IPS DF 6.9 (cell line): ENCODE data around the gene UBB.

Experiments
- DNase-seq: peaks from one replicate; pipeline ENCODE4 v3.0.0-alpha.2; 2013; ENCODE audit warnings: low read depth, low spot score
- H3K27ac ChIP-seq: one replicate; pipeline ENCODE4 v1.5.1; 2013; ENCODE audit warnings: low read length, control low read depth
- H3K27me3 ChIP-seq: 2 replicates; pipeline ENCODE4 v1.6.1; 2013; ENCODE audit warnings: mild to moderate bottlenecking, low read length; ENCODE audit not compliant: control insufficient read depth, insufficient read depth
- H3K36me3 ChIP-seq: 2 replicates; pipeline ENCODE4 v1.6.1; 2013; ENCODE audit warnings: low read length; ENCODE audit not compliant: control insufficient read depth, insufficient read depth
- H3K4me1 ChIP-seq: 2 replicates; pipeline ENCODE4 v1.6.1; 2013; ENCODE audit warnings: low read length; ENCODE audit not compliant: control insufficient read depth, insufficient read depth
- H3K4me3 ChIP-seq: 2 replicates; pipeline ENCODE4 v1.5.1; 2013; ENCODE audit warnings: mild to moderate bottlenecking, low read length
- H3K9me3 ChIP-seq: 2 replicates; pipeline ENCODE4 v1.6.1; 2013; ENCODE audit warnings: low read length, inconsistent platforms; ENCODE audit not compliant: control insufficient read depth, insufficient read depth
- WGBS: extraction: QIAGEN DNeasy Blood & Tissue Kit; methylation state at CpG from one replicate; pipeline ENCODE4 v1.1.7; 2013; ENCODE audit warnings: mixed read lengths, missing lambda C conversion rate; ENCODE audit not compliant: insufficient read length, insufficient coverage; 5-methylcytosine and 5-hydroxymethylcytosine counted together

Gene UBB

GRCh38 chr17:16417896-16418684 is 37.2 kb downstream of the UBB start:
- H3K36me3 ChIP-seq: no peaks in the 10 kb centered on the region
- no CpG with 5 or more reads among the region's 7 CpGs for WGBS
- H3K4me1 ChIP-seq: peaks cover 2% of the 10 kb centered on the region; the same call in 1 of the 2 replicates
- no peaks in the 10 kb centered on the region for H3K9me3 ChIP-seq
- H3K4me3 ChIP-seq: no peak overlapping the region
- no peaks in the 10 kb centered on the region for H3K27me3 ChIP-seq
- no peak for DNase-seq
- H3K27ac ChIP-seq: no peak overlapping the region

DNA sequence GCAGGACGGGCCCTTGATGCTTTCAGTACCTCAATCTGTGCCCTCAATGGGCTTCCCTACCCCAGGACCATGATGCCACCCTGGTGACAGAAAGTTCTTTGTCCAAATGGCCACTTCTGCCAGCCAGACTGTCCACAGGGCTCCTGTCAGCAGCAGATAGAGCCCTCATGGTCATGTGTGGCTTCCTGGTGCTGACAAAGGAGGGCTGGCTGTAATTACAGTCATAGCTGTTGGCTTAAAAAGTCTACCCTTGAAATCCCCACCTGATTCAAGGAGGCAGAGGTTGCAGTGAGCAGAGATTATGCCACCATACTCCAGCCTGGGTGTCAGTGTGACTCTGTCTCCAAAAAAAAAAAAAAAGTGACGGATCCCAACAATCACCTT is 37.8 kb downstream of the UBB start:
- H3K27me3 ChIP-seq: no peaks in the 10 kb centered on the region
- WGBS: no CpG with 5 or more reads among the region's 2 CpGs
- H3K4me3 ChIP-seq: no peak overlapping the region
- peaks cover 2% of the 10 kb centered on the region; the same call in 1 of the 2 replicates for H3K4me1 ChIP-seq
- no peaks in the 10 kb centered on the region for H3K9me3 ChIP-seq
- no peak overlapping the region for H3K27ac ChIP-seq
- H3K36me3 ChIP-seq: no peaks in the 10 kb centered on the region
- DNase-seq: no peak

- Histone ChIP-seq H3K4me1 (peaks cover 2% of the 10 kb centered on the region; the same call in 1 of the 2 replicates), H3K27me3 (no peaks in the 10 kb centered on the region), H3K4me3 (no peak overlapping the region), H3K9me3 (no peaks in the 10 kb centered on the region), H3K27ac (no peak overlapping the region), H3K36me3 (no peaks in the 10 kb centered on the region)
- DNase-seq: no peak
- no CpG with 5 or more reads among the region's 8 CpGs for WGBS
These were observed 38.4 kb downstream of the UBB start for GRCh38 chr17:16419074-16419928.

DNA sequence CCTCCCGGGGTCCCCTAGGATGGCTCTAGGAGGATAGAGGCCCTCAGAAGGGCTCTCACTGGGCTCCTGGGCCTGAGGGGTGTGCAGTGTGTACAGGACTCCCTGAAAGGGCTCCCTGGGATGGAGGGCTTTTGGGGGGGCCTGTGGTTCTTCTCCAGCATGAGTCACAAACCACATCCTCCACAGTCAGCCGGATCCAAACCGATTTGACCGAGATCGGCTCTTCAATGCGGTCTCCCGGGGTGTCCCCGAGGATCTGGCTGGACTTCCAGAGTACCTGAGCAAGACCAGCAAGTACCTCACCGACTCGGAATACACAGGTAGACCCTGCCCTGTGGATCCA is 39.0 kb downstream of the UBB start:
- DNase-seq: no peak
- Histone ChIP-seq H3K27me3 (no peaks in the 10 kb centered on the region), H3K9me3 (no peaks in the 10 kb centered on the region), H3K4me3 (no peak overlapping the region), H3K27ac (no peak overlapping the region), H3K36me3 (no peaks in the 10 kb centered on the region), H3K4me1 (peaks cover 2% of the 10 kb centered on the region; the same call in 1 of the 2 replicates)
- no CpG with 5 or more reads among the region's 10 CpGs for WGBS

DNA sequence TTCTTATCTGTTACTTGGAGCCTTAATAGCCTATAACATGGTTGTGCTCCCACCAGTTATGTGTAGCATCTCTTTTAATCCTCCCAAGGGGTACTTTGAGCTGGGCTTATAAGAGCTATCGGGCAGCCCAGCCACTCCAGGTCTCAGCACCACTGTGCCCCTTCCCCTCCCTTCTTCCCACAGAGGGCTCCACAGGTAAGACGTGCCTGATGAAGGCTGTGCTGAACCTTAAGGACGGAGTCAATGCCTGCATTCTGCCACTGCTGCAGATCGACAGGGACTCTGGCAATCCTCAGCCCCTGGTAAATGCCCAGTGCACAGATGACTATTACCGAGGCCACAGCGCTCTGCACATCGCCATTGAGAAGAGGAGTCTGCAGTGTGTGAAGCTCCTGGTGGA is 41.5 kb downstream of the UBB start:
- H3K27ac ChIP-seq: no peak overlapping the region
- no peaks in the 10 kb centered on the region for H3K9me3 ChIP-seq
- no peaks in the 10 kb centered on the region for H3K27me3 ChIP-seq
- no peaks in the 10 kb centered on the region for H3K4me1 ChIP-seq
- no peaks in the 10 kb centered on the region for H3K36me3 ChIP-seq
- no CpG with 5 or more reads among the region's 7 CpGs for WGBS
- DNase-seq: no peak
- H3K4me3 ChIP-seq: no peak overlapping the region

DNA sequence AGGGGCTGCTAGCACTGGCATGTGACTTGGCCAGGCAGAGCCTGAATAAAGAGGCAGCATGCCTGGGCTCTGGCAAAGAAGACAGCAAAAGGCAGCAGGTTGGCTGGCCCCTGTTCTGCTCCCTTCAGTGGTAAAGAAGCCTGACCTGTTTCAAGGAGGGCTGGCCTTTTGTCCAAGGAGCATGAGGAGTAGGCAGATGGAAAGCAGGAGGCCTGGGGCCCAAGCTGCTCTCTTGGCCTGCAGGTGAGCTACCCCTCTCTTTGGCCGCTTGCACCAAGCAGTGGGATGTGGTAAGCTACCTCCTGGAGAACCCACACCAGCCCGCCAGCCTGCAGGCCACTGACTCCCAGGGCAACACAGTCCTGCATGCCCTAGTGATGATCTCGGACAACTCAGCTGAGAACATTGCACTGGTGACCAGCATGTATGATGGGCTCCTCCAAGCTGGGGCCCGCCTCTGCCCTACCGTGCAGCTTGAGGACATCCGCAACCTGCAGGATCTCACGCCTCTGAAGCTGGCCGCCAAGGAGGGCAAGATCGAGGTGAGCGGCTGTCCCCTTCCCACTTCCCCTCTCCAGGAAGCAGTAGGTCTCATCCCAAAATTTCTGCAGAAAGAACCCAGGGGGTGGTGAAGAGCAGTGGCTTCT is 42.5 kb downstream of the UBB start:
- Histone ChIP-seq H3K9me3 (no peaks in the 10 kb centered on the region), H3K4me3 (no peak overlapping the region), H3K27me3 (no peaks in the 10 kb centered on the region), H3K27ac (no peak overlapping the region), H3K4me1 (no peaks in the 10 kb centered on the region), H3K36me3 (no peaks in the 10 kb centered on the region)
- no peak for DNase-seq
- WGBS: no CpG with 5 or more reads among the region's 10 CpGs

DNA sequence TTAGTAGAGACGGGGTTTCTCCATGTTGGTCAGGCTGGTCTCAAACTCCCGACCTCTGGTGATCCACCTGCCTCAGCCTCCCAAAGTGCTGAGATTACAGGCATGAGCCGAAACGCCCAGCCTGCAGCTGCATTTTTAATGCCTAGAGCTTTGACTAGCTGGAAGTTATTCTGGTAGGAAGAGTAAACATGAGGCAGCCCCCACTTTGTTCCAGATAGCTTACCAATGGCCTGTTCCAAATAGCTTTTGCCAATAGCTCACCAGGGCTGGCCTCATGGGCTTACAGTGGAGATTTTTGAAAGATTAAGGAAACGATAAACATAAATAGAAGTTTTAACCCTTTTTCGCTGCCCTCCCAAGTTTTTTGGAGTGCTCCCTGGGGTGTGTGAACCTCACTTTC is 44.3 kb downstream of the UBB start:
- Histone ChIP-seq H3K36me3 (no peaks in the 10 kb centered on the region), H3K9me3 (no peaks in the 10 kb centered on the region), H3K4me3 (no peak overlapping the region), H3K27ac (no peak overlapping the region), H3K27me3 (no peaks in the 10 kb centered on the region), H3K4me1 (no peaks in the 10 kb centered on the region)
- DNase-seq: no peak
- no CpG with 5 or more reads among the region's 6 CpGs for WGBS

DNA sequence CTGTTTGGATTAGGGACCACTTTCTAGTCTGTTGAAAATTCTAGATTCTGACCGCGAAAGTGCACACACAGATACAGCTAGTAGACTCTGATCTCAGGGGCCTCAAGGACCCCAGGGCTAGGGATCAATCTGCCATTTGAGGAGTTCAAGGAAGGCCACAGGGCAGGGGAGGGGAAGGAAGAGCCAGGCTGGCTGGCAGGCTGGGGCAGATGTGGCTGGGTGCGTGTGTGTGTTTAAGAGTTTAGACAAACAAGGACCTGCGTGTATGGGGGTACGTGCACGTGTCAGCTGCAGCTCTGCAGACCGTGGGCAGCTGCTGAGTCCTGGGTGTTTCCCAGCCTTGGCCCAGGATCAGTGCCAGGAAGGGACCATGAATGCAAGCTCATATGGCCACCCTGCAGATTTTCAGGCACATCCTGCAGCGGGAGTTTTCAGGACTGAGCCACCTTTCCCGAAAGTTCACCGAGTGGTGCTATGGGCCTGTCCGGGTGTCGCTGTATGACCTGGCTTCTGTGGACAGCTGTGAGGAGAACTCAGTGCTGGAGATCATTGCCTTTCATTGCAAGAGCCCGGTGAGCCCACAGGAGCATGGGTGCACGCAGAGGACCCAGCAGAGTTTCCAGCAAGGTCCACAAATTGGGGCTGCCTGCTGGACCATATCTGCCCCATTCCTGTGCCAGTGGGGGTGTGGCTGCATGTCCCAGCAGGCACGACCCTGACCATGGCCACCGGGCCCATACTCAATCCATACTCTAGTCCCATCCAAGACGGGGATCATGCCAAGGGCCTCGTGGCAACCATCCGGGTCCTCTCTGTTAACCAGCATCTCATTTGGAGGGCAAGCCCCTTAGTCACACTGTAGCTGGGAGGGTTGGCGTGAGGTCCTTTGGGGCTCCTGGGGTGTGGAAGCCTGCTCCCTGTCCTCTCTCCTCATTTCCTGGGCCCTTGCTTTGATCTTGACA is 45.1 kb downstream of the UBB start:
- no peak overlapping the region for H3K27ac ChIP-seq
- DNase-seq: no peak
- WGBS: no CpG with 5 or more reads among the region's 20 CpGs
- H3K4me1 ChIP-seq: no peaks in the 10 kb centered on the region
- no peaks in the 10 kb centered on the region for H3K27me3 ChIP-seq
- H3K4me3 ChIP-seq: no peak overlapping the region
- no peaks in the 10 kb centered on the region for H3K36me3 ChIP-seq
- H3K9me3 ChIP-seq: no peaks in the 10 kb centered on the region

- Histone ChIP-seq H3K27me3 (no peaks in the 10 kb centered on the region), H3K4me1 (no peaks in the 10 kb centered on the region), H3K36me3 (no peaks in the 10 kb centered on the region), H3K4me3 (no peak overlapping the region), H3K27ac (no peak overlapping the region), H3K9me3 (no peaks in the 10 kb centered on the region)
- DNase-seq: no peak
- WGBS: no CpG with 5 or more reads among the region's 3 CpGs
These were observed 46.1 kb downstream of the UBB start for GRCh38 chr17:16427020-16427419.
